ENCODE measurements around the gene NELL1.

NELL1 gene

GRCh38 chr11:20876738-20877137, 207.4 kb downstream of the NELL1 start:
- DNase-seq (ENCODE audit: insufficient read length, low spot score) (no peak), FAIRE-seq (no peak)
- no peak for TF ChIP-seq POLR2A (IDR thresholded peaks at IDR 0.05; ENCODE audit: low read depth, low read length)
- TF ChIP-seq POLR2AphosphoS5 (IDR thresholded peaks at IDR 0.05; ENCODE audit: low read depth, low read length) = no peak
- no peak for TF ChIP-seq SPI1 (IDR thresholded peaks at IDR 0.05; ENCODE audit: low read depth, low read length)
- no peak for TF ChIP-seq POU2F2 (IDR thresholded peaks at IDR 0.05; ENCODE audit: low read depth, low read length)
- no peak for TF ChIP-seq PAX5 (IDR thresholded peaks at IDR 0.05; ENCODE audit: insufficient read depth, low read length, severe bottlenecking)
- TF ChIP-seq TAF1 (IDR thresholded peaks at IDR 0.05; ENCODE audit: low read depth, low read length) = no peak

- no peak for DNase-seq (ENCODE audit: insufficient read length, low spot score)
- no peak for FAIRE-seq
- TF ChIP-seq POU2F2 (IDR thresholded peaks at IDR 0.05; ENCODE audit: low read depth, low read length) (no peak), TAF1 (IDR thresholded peaks at IDR 0.05; ENCODE audit: low read depth, low read length) (no peak), PAX5 (IDR thresholded peaks at IDR 0.05; ENCODE audit: insufficient read depth, low read length, severe bottlenecking) (no peak), POLR2AphosphoS5 (IDR thresholded peaks at IDR 0.05; ENCODE audit: low read depth, low read length) (no peak), SPI1 (IDR thresholded peaks at IDR 0.05; ENCODE audit: low read depth, low read length) (no peak), POLR2A (IDR thresholded peaks at IDR 0.05; ENCODE audit: low read depth, low read length) (no peak)
Observed at GRCh38 chr11:20880094-20880493, 210.7 kb downstream of the NELL1 start.

GRCh38 chr11:20881328-20882079, 212.1 kb downstream of the NELL1 start:
- DNase-seq (ENCODE audit: insufficient read length, low spot score) (no peak), FAIRE-seq (no peak)
- TF ChIP-seq POLR2A (IDR thresholded peaks at IDR 0.05; ENCODE audit: low read depth, low read length) = no peak
- TF ChIP-seq TAF1 (IDR thresholded peaks at IDR 0.05; ENCODE audit: low read depth, low read length) = no peak
- TF ChIP-seq POLR2AphosphoS5 (IDR thresholded peaks at IDR 0.05; ENCODE audit: low read depth, low read length) = no peak
- TF ChIP-seq PAX5 (IDR thresholded peaks at IDR 0.05; ENCODE audit: insufficient read depth, low read length, severe bottlenecking) = no peak
- no peak for TF ChIP-seq POU2F2 (IDR thresholded peaks at IDR 0.05; ENCODE audit: low read depth, low read length)
- no peak for TF ChIP-seq SPI1 (IDR thresholded peaks at IDR 0.05; ENCODE audit: low read depth, low read length)

- FAIRE-seq = no peak
- no peak for TF ChIP-seq SPI1 (IDR thresholded peaks at IDR 0.05; ENCODE audit: low read depth, low read length)
- TF ChIP-seq POLR2A (IDR thresholded peaks at IDR 0.05; ENCODE audit: low read depth, low read length) = no peak
- TF ChIP-seq TAF1 (IDR thresholded peaks at IDR 0.05; ENCODE audit: low read depth, low read length) = no peak
- no peak for TF ChIP-seq PAX5 (IDR thresholded peaks at IDR 0.05; ENCODE audit: insufficient read depth, low read length, severe bottlenecking)
- TF ChIP-seq POU2F2 (IDR thresholded peaks at IDR 0.05; ENCODE audit: low read depth, low read length) = no peak
- TF ChIP-seq POLR2AphosphoS5 (IDR thresholded peaks at IDR 0.05; ENCODE audit: low read depth, low read length) = no peak
Observed at GRCh38 chr11:20887137-20887536, 217.8 kb downstream of the NELL1 start.

GRCh38 chr11:20894296-20894695, 224.9 kb downstream of the NELL1 start:
- no peak for DNase-seq (ENCODE audit: insufficient read length, low spot score)
- no peak for FAIRE-seq
- TF ChIP-seq TAF1 (IDR thresholded peaks at IDR 0.05; ENCODE audit: low read depth, low read length) = no peak
- TF ChIP-seq POLR2AphosphoS5 (IDR thresholded peaks at IDR 0.05; ENCODE audit: low read depth, low read length) = no peak
- TF ChIP-seq POLR2A (IDR thresholded peaks at IDR 0.05; ENCODE audit: low read depth, low read length) = no peak
- no peak for TF ChIP-seq POU2F2 (IDR thresholded peaks at IDR 0.05; ENCODE audit: low read depth, low read length)
- no peak for TF ChIP-seq PAX5 (IDR thresholded peaks at IDR 0.05; ENCODE audit: insufficient read depth, low read length, severe bottlenecking)
- TF ChIP-seq SPI1 (IDR thresholded peaks at IDR 0.05; ENCODE audit: low read depth, low read length) = no peak

More at GRCh38 chr11:20887137-20887536, 217.8 kb downstream of the NELL1 start:
- no peak for DNase-seq (ENCODE audit: insufficient read length, low spot score)

GRCh38 chr11:20909995-20910726, 240.8 kb downstream of the NELL1 start:
- TF ChIP-seq TAF1 (IDR thresholded peaks at IDR 0.05; ENCODE audit: low read depth, low read length) = no peak
- TF ChIP-seq SPI1 (IDR thresholded peaks at IDR 0.05; ENCODE audit: low read depth, low read length) = no peak
- TF ChIP-seq PAX5 (IDR thresholded peaks at IDR 0.05; ENCODE audit: insufficient read depth, low read length, severe bottlenecking) = no peak
- TF ChIP-seq POLR2AphosphoS5 (IDR thresholded peaks at IDR 0.05; ENCODE audit: low read depth, low read length) = no peak

GRCh38 chr11:20910733-20911132, 241.3 kb downstream of the NELL1 start:
- TF ChIP-seq POLR2AphosphoS5 (IDR thresholded peaks at IDR 0.05; ENCODE audit: low read depth, low read length) (no peak), SPI1 (IDR thresholded peaks at IDR 0.05; ENCODE audit: low read depth, low read length) (no peak), PAX5 (IDR thresholded peaks at IDR 0.05; ENCODE audit: insufficient read depth, low read length, severe bottlenecking) (no peak), POLR2A (IDR thresholded peaks at IDR 0.05; ENCODE audit: low read depth, low read length) (no peak), POU2F2 (IDR thresholded peaks at IDR 0.05; ENCODE audit: low read depth, low read length) (no peak), TAF1 (IDR thresholded peaks at IDR 0.05; ENCODE audit: low read depth, low read length) (no peak)
- FAIRE-seq (no peak), DNase-seq (ENCODE audit: insufficient read length, low spot score) (no peak)

More at GRCh38 chr11:20909995-20910726, 240.8 kb downstream of the NELL1 start:
- no peak for DNase-seq (ENCODE audit: insufficient read length, low spot score)
- FAIRE-seq = no peak

- TF ChIP-seq POLR2AphosphoS5 (IDR thresholded peaks at IDR 0.05; ENCODE audit: low read depth, low read length) = no peak
- TF ChIP-seq POLR2A (IDR thresholded peaks at IDR 0.05; ENCODE audit: low read depth, low read length) = no peak
- TF ChIP-seq POU2F2 (IDR thresholded peaks at IDR 0.05; ENCODE audit: low read depth, low read length) = no peak
- no peak for TF ChIP-seq TAF1 (IDR thresholded peaks at IDR 0.05; ENCODE audit: low read depth, low read length)
- TF ChIP-seq SPI1 (IDR thresholded peaks at IDR 0.05; ENCODE audit: low read depth, low read length) = no peak
- TF ChIP-seq PAX5 (IDR thresholded peaks at IDR 0.05; ENCODE audit: insufficient read depth, low read length, severe bottlenecking) = no peak
- FAIRE-seq = no peak
Observed at GRCh38 chr11:20912065-20912821, 242.9 kb downstream of the NELL1 start.

More at GRCh38 chr11:20912065-20912821, 242.9 kb downstream of the NELL1 start:
- no peak for DNase-seq (ENCODE audit: insufficient read length, low spot score)
